H1 (cell line): Measurements from ENCODE around the gene ZSWIM4. TPM values are rescaled to one million over a fixed set of nuclear protein-coding genes. Genes with fewer than 3 reads are reported as not detected.
A peak's percentile ranks its signal among the peaks of the same experiment; 100 is the strongest.

Source experiments
- CTCF ChIA-PET: fragments of 300-600 bp; sonication (Branson Sonifier 250); formaldehyde crosslinking; loops from one replicate; lab custom pipeline; 2021; ENCODE audit not compliant: partially characterized antibody; lab: Charles Lee
- POLR2A ChIA-PET: fragments of 300-600 bp; sonication (Branson Sonifier 250); formaldehyde crosslinking; loops from one replicate; lab custom pipeline; 2021; ENCODE audit warnings: inconsistent platforms; ENCODE audit not compliant: partially characterized antibody; lab: Charles Lee
- DNase-seq, 2 experiments: peaks; one replicate each; pipeline versions ENCODE4 v3.0.0 to v3.0.0-alpha.2; 2010 to 2022; ENCODE audit warnings: low spot score in 2 of 2, low read depth in 1 of 2, mixed read lengths in 1 of 2
- FAIRE-seq: peaks from 2 replicates; lab custom pipeline; 2011; peaks lifted over from hg19 to GRCh38; lab: Jason Lieb, UNC
- H2AFZ ChIP-seq: 2 replicates; pipeline ENCODE4 v1.8.1; 2012; ENCODE audit warnings: low read length, inconsistent platforms
- H2AK5ac ChIP-seq: 2 replicates; pipeline ENCODE4 v1.6.1; 2013; ENCODE audit warnings: low read depth, low read length
- H2BK120ac ChIP-seq: replicated peaks from 2 replicates; pipeline ENCODE3; 2013; ENCODE audit warnings: low read depth, low read length, inconsistent platforms
- H2BK12ac ChIP-seq: 2 replicates; pipeline ENCODE4 v1.6.1; 2013; ENCODE audit warnings: low read depth, low read length
- H2BK15ac ChIP-seq: 2 replicates; pipeline ENCODE4 v1.6.1; 2013; ENCODE audit warnings: low read length
- H2BK20ac ChIP-seq: 2 replicates; pipeline ENCODE4 v1.6.1; 2013; ENCODE audit warnings: low read length
- H2BK5ac ChIP-seq: 2 replicates; pipeline ENCODE4 v1.6.1; 2013; ENCODE audit warnings: low read depth, low read length
- H3K14ac ChIP-seq: 2 replicates; pipeline ENCODE4 v1.6.1; 2013; ENCODE audit warnings: inconsistent platforms; ENCODE audit not compliant: insufficient read length
- H3K18ac ChIP-seq: 2 replicates; pipeline ENCODE4 v1.6.1; 2013; ENCODE audit warnings: low read length; ENCODE audit errors: extremely low read depth
- H3K23ac ChIP-seq: 2 replicates; pipeline ENCODE4 v1.6.1; 2013; ENCODE audit warnings: inconsistent platforms; ENCODE audit not compliant: insufficient read length
- H3K23me2 ChIP-seq: 2 replicates; pipeline ENCODE4 v1.6.1; 2013; ENCODE audit warnings: low read depth, low read length
- H3K27ac ChIP-seq: 2 replicates; pipeline ENCODE4 v1.6.1; 2011; ENCODE audit warnings: low read depth, low read length, inconsistent platforms
- H3K27me3 ChIP-seq, 4 experiments: replicated peaks in 1 of 4; 1 replicate in 1 of 4; 2 replicates in 3 of 4; pipeline versions ENCODE4 v1.6.1 to v1.8.1; 2011 to 2013; ENCODE audit warnings: low read length in 3 of 4, mild to moderate bottlenecking in 3 of 4, inconsistent platforms in 2 of 4, mixed read lengths in 2 of 4, moderate library complexity in 1 of 4; ENCODE audit not compliant: control insufficient read depth in 3 of 4, insufficient read depth in 3 of 4; ENCODE audit errors: extremely low read depth in 1 of 4
- H3K36me3 ChIP-seq, 4 experiments: 2 replicates each; pipeline versions ENCODE4 v1.6.1 to v1.8.1; 2011 to 2013; ENCODE audit warnings: mild to moderate bottlenecking in 4 of 4, low read length in 3 of 4, moderate library complexity in 2 of 4, control low read depth in 1 of 4, inconsistent platforms in 1 of 4; ENCODE audit not compliant: insufficient read depth in 4 of 4, control insufficient read depth in 2 of 4
- H3K4ac ChIP-seq: replicated peaks from 2 replicates; pipeline ENCODE3; 2013; ENCODE audit warnings: low read length, low read depth, mixed read lengths, inconsistent platforms; ENCODE audit not compliant: insufficient read length
- H3K4me1 ChIP-seq, 4 experiments: replicated peaks in 1 of 4; 1 replicate in 1 of 4; 2 replicates in 3 of 4; pipeline versions ENCODE4 v1.6.1 to v1.8.1; 2011 to 2013; ENCODE audit warnings: low read length in 3 of 4, inconsistent platforms in 2 of 4, mixed read lengths in 1 of 4; ENCODE audit not compliant: insufficient read depth in 4 of 4, control insufficient read depth in 3 of 4
- H3K4me2 ChIP-seq, 2 experiments: 2 replicates each; pipeline versions ENCODE4 v1.6.1 to v1.8.1; 2011 to 2013; ENCODE audit warnings: low read depth in 2 of 2, low read length in 2 of 2, control low read depth in 1 of 2, inconsistent platforms in 1 of 2, mild to moderate bottlenecking in 1 of 2; ENCODE audit not compliant: insufficient read depth in 1 of 2
- H3K4me3 ChIP-seq, 4 experiments: fragments of 200-600, 300-600 bp in 1 of 4; sonication (generic), shearing (Covaris generic), sonication (Bioruptor Twin) in 1 of 4; 2 replicates each; pipeline versions ENCODE4 v1.5.1 to v1.8.1; 2011 to 2016; ENCODE audit warnings: low read length in 4 of 4, low read depth in 3 of 4, control low read depth in 2 of 4, inconsistent platforms in 2 of 4, mild to moderate bottlenecking in 2 of 4, mixed read lengths in 1 of 4, moderate library complexity in 1 of 4; ENCODE audit not compliant: insufficient read depth in 2 of 4; ENCODE audit errors: extremely low read depth in 1 of 4
- H3K56ac ChIP-seq: replicated peaks from 2 replicates; pipeline ENCODE3; 2013; ENCODE audit warnings: low read depth, mild to moderate bottlenecking, mixed read lengths, low read length, inconsistent platforms; ENCODE audit not compliant: insufficient read length
- H3K79me1 ChIP-seq: 2 replicates; pipeline ENCODE4 v1.6.1; 2013; ENCODE audit warnings: low read depth, low read length, control low read depth
- H3K79me2 ChIP-seq, 2 experiments: 2 replicates each; pipeline versions ENCODE4 v1.6.1 to v1.8.1; 2012 to 2013; ENCODE audit warnings: low read length in 2 of 2, mild to moderate bottlenecking in 2 of 2, inconsistent platforms in 1 of 2; ENCODE audit not compliant: insufficient read depth in 2 of 2, control insufficient read depth in 1 of 2
- H3K9ac ChIP-seq, 4 experiments: replicated peaks in 1 of 4; 1 replicate in 1 of 4; 2 replicates in 3 of 4; pipeline versions ENCODE4 v1.6.1 to v1.8.1; 2011 to 2013; ENCODE audit warnings: low read depth in 3 of 4, low read length in 3 of 4, control low read depth in 2 of 4, mild to moderate bottlenecking in 2 of 4, moderate library complexity in 2 of 4, inconsistent platforms in 1 of 4; ENCODE audit errors: extremely low read depth in 1 of 4
- H3K9me3 ChIP-seq, 2 experiments: 2 replicates each; pipeline versions ENCODE4 v1.6.1 to v1.8.1; 2012 to 2013; ENCODE audit warnings: mild to moderate bottlenecking in 2 of 2, moderate library complexity in 2 of 2, control low read depth in 1 of 2, inconsistent platforms in 1 of 2, low read depth in 1 of 2, low read length in 1 of 2, mixed read lengths in 1 of 2; ENCODE audit not compliant: insufficient read depth in 2 of 2
- H4K20me1 ChIP-seq, 2 experiments: replicated peaks in 1 of 2; 2 replicates each; pipeline versions ENCODE3 to v1.8.1; 2011 to 2013; ENCODE audit warnings: inconsistent platforms in 2 of 2, low read length in 2 of 2, mild to moderate bottlenecking in 1 of 2; ENCODE audit not compliant: insufficient read depth in 2 of 2, control insufficient read depth in 1 of 2
- H4K5ac ChIP-seq: 2 replicates; pipeline ENCODE4 v1.6.1; 2013; ENCODE audit warnings: low read length, low read depth, mixed read lengths, inconsistent platforms; ENCODE audit not compliant: insufficient read length
- H4K8ac ChIP-seq: 2 replicates; pipeline ENCODE4 v1.8.0; 2013; ENCODE audit warnings: mild to moderate bottlenecking, moderate library complexity, low read length, inconsistent platforms; ENCODE audit not compliant: insufficient read depth; ENCODE audit errors: extremely low read depth
- H4K91ac ChIP-seq: replicated peaks from 2 replicates; pipeline ENCODE3; 2013; ENCODE audit warnings: low read length, mixed read lengths, inconsistent platforms; ENCODE audit not compliant: insufficient read length
- CBX5 ChIP-seq: fragments of 300-800, 300-1000 bp; sonication (generic); IDR thresholded peaks from 2 replicates; pipeline ENCODE4 v1.7.1; 2016; ENCODE audit warnings: antibody characterized with exemption, low read length, low read depth
- HDAC6 ChIP-seq: IDR thresholded peaks from one replicate; pipeline ENCODE4 v1.7.1; 2012; ENCODE audit warnings: low read depth, mild to moderate bottlenecking, inconsistent platforms, low read length, moderate library complexity
- JUN ChIP-seq: IDR thresholded peaks from 2 replicates; pipeline ENCODE4 v1.6.1; 2011; ENCODE audit warnings: low read depth, mild to moderate bottlenecking, improper control_type of control experiment, low read length
- JUND ChIP-seq: IDR thresholded peaks from 2 replicates; pipeline ENCODE4 v1.6.1; 2011; ENCODE audit warnings: mild to moderate bottlenecking, improper control_type of control experiment, low read length
- KDM4A ChIP-seq: IDR thresholded peaks from one replicate; pipeline ENCODE4 v1.7.1; 2012; ENCODE audit warnings: low read depth, mild to moderate bottlenecking, moderate library complexity, low read length, inconsistent platforms; ENCODE audit not compliant: severe bottlenecking
- POLR2A ChIP-seq, 2 experiments: IDR thresholded peaks; 1 replicate in 1 of 2; 2 replicates in 1 of 2; pipeline ENCODE4 v1.6.1; 2011; ENCODE audit warnings: low read depth in 2 of 2, low read length in 2 of 2, mild to moderate bottlenecking in 2 of 2; ENCODE audit errors: control extremely low read depth in 1 of 2
- SIN3A ChIP-seq, 2 experiments: IDR thresholded peaks in 1 of 2; conservative IDR thresholded peaks in 1 of 2; 2 replicates each; pipeline ENCODE4 v1.6.1; 2011 to 2012; ENCODE audit warnings: low read length in 2 of 2, improper control_type of control experiment in 1 of 2, low read depth in 1 of 2, mild to moderate bottlenecking in 1 of 2
- SP2 ChIP-seq: IDR thresholded peaks from 2 replicates; pipeline ENCODE4 v1.6.1; 2012; ENCODE audit warnings: mild to moderate bottlenecking, low read length, inconsistent platforms
- WGBS, 2 experiments: shearing (Covaris generic) in 1 of 2; methylation state at CpG; one replicate each; pipeline versions ENCODE4 v1.1.6 to v1.1.7; 2013 to 2015; ENCODE audit warnings: low lambda C conversion rate in 2 of 2, mixed read lengths in 2 of 2, inconsistent platforms in 1 of 2, low coverage in 1 of 2, missing lambda C conversion rate in 1 of 2; ENCODE audit not compliant: insufficient replicate concordance in 2 of 2, insufficient coverage in 1 of 2, insufficient read length in 1 of 2; ENCODE audit errors: extremely low coverage in 1 of 2, missing lambda C conversion rate in 1 of 2; 5-methylcytosine and 5-hydroxymethylcytosine counted together
- polyA plus RNA-seq, 7 experiments: library from polyadenylated mRNA; depleted of rRNA in 3 of 7; stranded (reverse) in 5 of 7; unstranded in 2 of 7; fragments of >200 nt in 5 of 7; fragments of 200-250 nt in 2 of 7; gene quantifications; 1 replicate in 5 of 7; 2 replicates in 1 of 7; 4 replicates in 1 of 7; pipeline versions ENCODE4 v1.2.1 to v1.2.3, GENCODE V29; 2011 to 2013; ENCODE audit warnings: missing spikeins in 2 of 7, mixed read lengths in 2 of 7
- total RNA-seq: library from RNA; stranded (reverse); fragmentation: NEBNext Ultra II Directional; extraction: Animal tissue kit (Norgen Biotek cat#: 25700); gene quantifications from 2 replicates; pipeline ENCODE4 v1.2.1, GENCODE V29; 2021
- TF ChIP-seq, protein P1 (sequence below): IDR thresholded peaks from 2 replicates; pipeline ENCODE4 v1.6.1; 2012; ENCODE audit warnings: low read length, inconsistent platforms

The ZSWIM4 gene
- total and polyA plus RNA-seq, 2 of the 8 experiments (the other 6 are each of a cell fraction or from before 2014, with no cell fraction given): 12.2 to 31.1 TPM

GRCh38 chr19:13864667-13865570, 69.7 kb downstream of the ZSWIM4 start:
- H3K56ac ChIP-seq: no peak overlapping the region
- H4K91ac ChIP-seq: no peak overlapping the region
- no peak overlapping the region; the same call in 1 of the 2 replicates for H2BK15ac ChIP-seq
- peak overlapping the region in 2 of 4 experiments; percentile 28 to 66; a peak in 3 of 8 replicates for H3K4me3 ChIP-seq
- no peak for DNase-seq
- ChIA-PET CTCF (interaction anchor here (3.0 to 7.0 kb wide), 5 partner anchors 17 to 81 kb away, joined by 11 to 70 read pairs (median 32); no protein-coding TSS in a partner anchor), POLR2A (interaction anchor here (1.1 to 4.7 kb wide), 5 partner anchors 9 to 117 kb away, joined by 3 to 62 read pairs (median 3); a partner anchor contains a TSS)
- H3K23me2 ChIP-seq: no peaks in the 10 kb centered on the region; the same call in 1 of the 2 replicates
- H2BK5ac ChIP-seq: no peak overlapping the region
- peaks cover 16 to 61% (median 45%) of the 10 kb centered on the region in 4 experiments for H3K27me3 ChIP-seq
- 72% methylated on average over 14 of the region's 113 CpGs; no CpG with 5 or more reads in 1 of the 2 experiments for WGBS, 2 experiments
- peak overlapping the region; percentile 45; the same call in 1 of the 2 replicates for H2AK5ac ChIP-seq
- H3K14ac ChIP-seq: no peak overlapping the region
- H3K23ac ChIP-seq: no peak overlapping the region
- peak overlapping the region; percentile 42 to 77; a peak in 2 of 4 replicates for H3K4me2 ChIP-seq
- H4K5ac ChIP-seq: no peak overlapping the region
- H3K36me3 ChIP-seq: no peaks in the 10 kb centered on the region
- no peak overlapping the region for H3K9ac ChIP-seq
- no peak overlapping the region for H2AFZ ChIP-seq
- peak overlapping the region; percentile 84; the same call in 1 of the 2 replicates for H4K8ac ChIP-seq
- no peak for FAIRE-seq
- H3K79me1 ChIP-seq: no peaks in the 10 kb centered on the region
- H3K4me1 ChIP-seq: peaks cover 4 to 7% (median 5%) of the 10 kb centered on the region in 4 experiments; a peak in 6 of 7 replicates
- H3K79me2 ChIP-seq: no peaks in the 10 kb centered on the region
- H2BK120ac ChIP-seq: no peak overlapping the region
- no peak overlapping the region for H2BK20ac ChIP-seq
- H2BK12ac ChIP-seq: 0 out of 2 replicates have a peak overlapping the region, but pooled peaks have one; percentile 60
- no peak overlapping the region; the same call in 1 of the 2 replicates for H3K18ac ChIP-seq
- peak overlapping the region; percentile 44 for H3K4ac ChIP-seq
- H3K27ac ChIP-seq: no peak overlapping the region
- no peaks in the 10 kb centered on the region for H3K9me3 ChIP-seq
- peaks cover 2 to 7% of the 10 kb centered on the region in 2 experiments for H4K20me1 ChIP-seq
- TF ChIP-seq POLR2A (IDR thresholded peaks at IDR 0.05; ENCODE audit: control extremely low read depth in 1 of 2, low read depth in 2 of 2, low read length in 2 of 2): no peak
- TF ChIP-seq CBX5: no peak
- TF ChIP-seq JUN: no peak
- TF ChIP-seq HDAC6: no peak
- TF ChIP-seq, protein P1, sequence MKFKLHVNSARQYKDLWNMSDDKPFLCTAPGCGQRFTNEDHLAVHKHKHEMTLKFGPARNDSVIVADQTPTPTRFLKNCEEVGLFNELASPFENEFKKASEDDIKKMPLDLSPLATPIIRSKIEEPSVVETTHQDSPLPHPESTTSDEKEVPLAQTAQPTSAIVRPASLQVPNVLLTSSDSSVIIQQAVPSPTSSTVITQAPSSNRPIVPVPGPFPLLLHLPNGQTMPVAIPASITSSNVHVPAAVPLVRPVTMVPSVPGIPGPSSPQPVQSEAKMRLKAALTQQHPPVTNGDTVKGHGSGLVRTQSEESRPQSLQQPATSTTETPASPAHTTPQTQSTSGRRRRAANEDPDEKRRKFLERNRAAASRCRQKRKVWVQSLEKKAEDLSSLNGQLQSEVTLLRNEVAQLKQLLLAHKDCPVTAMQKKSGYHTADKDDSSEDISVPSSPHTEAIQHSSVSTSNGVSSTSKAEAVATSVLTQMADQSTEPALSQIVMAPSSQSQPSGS: no peak
- TF ChIP-seq KDM4A: no peak
- TF ChIP-seq SP2: no peak
- TF ChIP-seq SIN3A (conservative IDR thresholded peaks at IDR 0.05 in 1 of 2, IDR thresholded peaks at IDR 0.05 in 1 of 2; ENCODE audit: low read depth in 1 of 2, low read length in 2 of 2): no peak
- TF ChIP-seq JUND: no peak
